H7 (cell line): ENCODE data around the gene ANKRD44. TPM values are rescaled to one million over a fixed set of nuclear protein-coding genes. Genes with fewer than 3 reads are reported as not detected.
A peak's percentile ranks its signal among the peaks of the same experiment; 100 is the strongest.
"Not testable (repeated sequence)": the region's sequence is repeated elsewhere in the genome, so short reads cannot be mapped to it uniquely, and the experiment has no call there.

ENCODE experiments used
- DNase-seq: peaks from one replicate; pipeline ENCODE4 v3.0.0; 2012
- H3K27me3 ChIP-seq: 2 replicates; pipeline ENCODE4 v1.6.0; 2011; ENCODE audit warnings: mild to moderate bottlenecking, low read length; ENCODE audit not compliant: control insufficient read depth, insufficient read depth
- H3K36me3 ChIP-seq: replicated peaks from 2 replicates; pipeline ENCODE4 v1.5.1; 2011; ENCODE audit warnings: low read length; ENCODE audit not compliant: control insufficient read depth, insufficient read depth
- H3K4me3 ChIP-seq: 2 replicates; pipeline ENCODE4 v1.5.1; 2011; ENCODE audit warnings: low read depth, mild to moderate bottlenecking, control low read depth, low read length, moderate library complexity; ENCODE audit not compliant: insufficient read depth
- total RNA-seq: library from RNA; depleted of rRNA; stranded (reverse); fragments of >200 nt; shearing (Covaris generic); gene quantifications from 2 replicates; pipeline ENCODE4 v1.2.3, GENCODE V29; 2014

The ANKRD44 gene
- total RNA-seq, 1 experiment from 2014 or later = 0.76 TPM

DNA sequence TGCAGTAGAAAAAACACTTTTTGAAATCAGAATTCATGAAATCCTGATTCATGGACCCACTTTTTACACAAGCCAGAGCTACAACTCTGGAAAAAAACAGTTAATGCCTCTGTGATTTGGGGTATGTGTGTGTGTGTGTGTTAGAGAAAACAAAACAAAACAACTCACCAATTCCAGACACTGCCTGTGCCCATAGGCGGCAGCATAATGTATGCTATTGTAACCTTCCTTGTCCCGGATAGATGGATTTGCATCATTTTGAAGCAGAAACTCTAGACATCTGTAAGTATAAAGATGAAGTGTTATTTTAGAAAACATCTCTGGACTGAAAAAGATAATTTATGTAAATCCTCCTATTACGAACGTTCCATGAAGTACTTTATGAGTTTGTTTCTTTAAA, 232.0 kb downstream of the ANKRD44 start:
- H3K36me3 ChIP-seq = no peaks in the 10 kb centered on the region
- no peaks in the 10 kb centered on the region for H3K27me3 ChIP-seq
- DNase-seq = no peak
- H3K4me3 ChIP-seq = no peak overlapping the region

DNA sequence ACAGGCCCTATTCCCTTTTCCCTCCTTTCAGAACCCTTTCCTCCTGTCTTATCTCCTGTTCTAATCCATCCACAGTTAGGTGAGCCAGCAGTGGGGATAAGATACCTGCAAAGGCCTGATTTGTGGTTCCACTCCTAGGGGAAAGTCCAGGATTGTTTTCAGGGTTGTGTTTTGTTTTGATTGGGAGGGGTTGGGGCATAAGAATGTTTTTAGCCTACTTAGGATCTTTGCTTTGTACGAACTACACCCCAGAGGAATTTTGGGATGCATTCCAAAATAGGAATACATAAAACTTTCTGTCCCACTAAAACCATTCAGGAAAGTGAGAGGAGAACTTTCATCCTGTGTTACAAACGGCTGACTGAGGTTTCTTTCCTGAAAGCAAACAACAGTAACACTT, 233.2 kb downstream of the ANKRD44 start:
- no peaks in the 10 kb centered on the region for H3K36me3 ChIP-seq
- H3K27me3 ChIP-seq = no peaks in the 10 kb centered on the region
- H3K4me3 ChIP-seq = no peak overlapping the region
- no peak for DNase-seq

DNA sequence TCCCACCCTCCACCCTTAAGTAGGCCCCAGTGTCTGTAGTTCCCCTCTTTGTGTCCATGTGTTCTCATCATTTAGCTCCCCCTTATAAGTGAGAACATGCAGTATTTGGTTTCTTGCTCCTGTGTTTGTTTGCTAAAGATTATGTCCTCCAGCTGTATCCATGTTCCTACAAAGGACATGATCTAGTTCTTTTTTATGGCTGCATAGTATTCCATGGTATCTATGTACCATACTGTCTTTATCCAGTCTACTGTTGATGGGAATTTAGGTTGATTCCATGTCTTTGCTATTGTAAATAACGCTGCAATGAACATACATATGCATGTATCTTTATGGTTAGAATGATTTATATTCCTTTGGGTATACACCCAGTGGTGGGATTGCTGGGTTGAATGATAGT, 233.9 kb downstream of the ANKRD44 start:
- H3K4me3 ChIP-seq = no peak overlapping the region
- no peaks in the 10 kb centered on the region for H3K36me3 ChIP-seq
- no peak for DNase-seq
- no peaks in the 10 kb centered on the region for H3K27me3 ChIP-seq

DNA sequence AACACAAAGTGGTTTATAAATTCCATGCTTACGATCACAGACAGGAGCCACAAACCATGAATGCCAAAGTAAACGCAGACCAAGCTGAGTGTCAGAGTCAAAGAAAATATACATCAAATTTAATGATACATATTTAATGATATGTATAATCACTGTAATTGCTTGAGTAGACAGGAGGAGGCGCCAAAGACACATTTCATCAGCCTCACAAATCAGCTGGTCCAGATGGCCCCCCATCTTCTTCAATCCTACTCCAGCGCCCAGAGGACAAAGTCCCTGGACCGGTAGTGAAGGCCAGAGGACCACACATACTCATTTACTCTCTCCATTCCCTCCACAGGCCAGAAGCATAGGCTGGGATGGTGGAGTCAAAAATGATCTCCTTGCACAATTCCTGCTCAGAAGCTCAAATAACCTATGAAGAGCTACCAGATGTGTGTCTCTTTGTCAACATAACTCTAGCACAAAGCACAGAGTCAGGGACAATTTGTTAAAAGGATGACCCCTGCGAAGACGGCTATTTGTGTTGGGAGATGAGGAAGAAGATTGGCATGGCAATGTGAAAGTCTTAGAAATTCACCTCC, 234.7 kb downstream of the ANKRD44 start:
- Histone ChIP-seq H3K36me3 (no peaks in the 10 kb centered on the region), H3K27me3 (no peaks in the 10 kb centered on the region), H3K4me3 (no peak overlapping the region)
- DNase-seq = peak; percentile 21

DNA sequence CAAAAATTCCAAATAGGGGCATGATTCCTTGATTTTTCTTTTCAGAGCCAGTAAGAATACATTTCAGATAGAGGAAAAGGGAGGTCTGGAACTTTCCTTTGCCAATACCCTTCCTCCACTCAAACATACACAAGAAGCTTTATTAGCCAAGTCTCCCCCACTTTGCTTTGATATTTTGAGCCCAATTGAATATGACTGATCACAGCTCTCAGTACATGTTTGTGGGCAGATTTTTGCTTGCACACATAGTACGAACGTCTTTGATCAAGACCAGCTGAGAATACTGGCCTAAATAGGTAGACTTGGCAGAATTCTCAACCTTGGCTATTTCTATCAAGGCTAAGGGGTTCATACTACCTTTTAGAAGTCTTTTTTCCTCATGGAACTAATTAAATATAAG, 235.3 kb downstream of the ANKRD44 start:
- H3K36me3 ChIP-seq = no peaks in the 10 kb centered on the region
- H3K4me3 ChIP-seq = no peak overlapping the region
- DNase-seq = no peak
- no peaks in the 10 kb centered on the region for H3K27me3 ChIP-seq

DNA sequence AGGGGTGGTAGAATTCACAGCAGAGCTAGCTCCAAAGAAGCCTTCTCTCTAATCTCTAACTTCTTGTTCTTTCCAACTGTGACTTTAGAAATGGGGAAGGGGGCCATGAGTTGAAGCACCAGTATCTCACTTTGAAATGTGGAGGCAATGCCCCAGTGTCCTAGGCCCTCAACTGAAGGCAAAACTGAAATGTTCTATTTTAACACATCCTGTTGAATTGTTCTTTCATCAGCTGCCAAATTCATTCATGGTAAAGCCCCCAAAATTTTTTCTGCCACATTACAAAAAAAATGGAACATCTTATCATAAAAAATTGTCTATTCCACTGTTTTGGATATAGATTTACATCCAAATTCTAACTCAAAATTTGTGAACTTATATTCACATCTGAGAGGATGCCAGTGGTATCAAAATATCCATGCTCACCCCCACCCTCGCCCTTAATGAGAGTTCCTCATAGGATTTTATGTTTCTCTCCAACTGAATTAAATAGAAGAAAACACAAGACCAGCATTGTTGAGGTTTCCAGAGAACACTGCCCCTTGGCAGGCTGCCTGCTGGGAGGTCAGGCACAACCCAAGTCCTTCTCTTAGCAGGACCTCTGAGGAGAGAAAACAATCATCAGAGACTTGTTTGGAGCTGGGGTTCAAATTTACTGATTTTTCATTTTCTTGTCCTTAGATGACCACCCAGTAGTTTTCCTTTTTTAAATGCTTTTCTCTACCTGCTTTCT, 236.7 kb downstream of the ANKRD44 start:
- DNase-seq = no peak
- H3K4me3 ChIP-seq = no peak overlapping the region
- no peaks in the 10 kb centered on the region for H3K36me3 ChIP-seq
- H3K27me3 ChIP-seq = no peaks in the 10 kb centered on the region

DNA sequence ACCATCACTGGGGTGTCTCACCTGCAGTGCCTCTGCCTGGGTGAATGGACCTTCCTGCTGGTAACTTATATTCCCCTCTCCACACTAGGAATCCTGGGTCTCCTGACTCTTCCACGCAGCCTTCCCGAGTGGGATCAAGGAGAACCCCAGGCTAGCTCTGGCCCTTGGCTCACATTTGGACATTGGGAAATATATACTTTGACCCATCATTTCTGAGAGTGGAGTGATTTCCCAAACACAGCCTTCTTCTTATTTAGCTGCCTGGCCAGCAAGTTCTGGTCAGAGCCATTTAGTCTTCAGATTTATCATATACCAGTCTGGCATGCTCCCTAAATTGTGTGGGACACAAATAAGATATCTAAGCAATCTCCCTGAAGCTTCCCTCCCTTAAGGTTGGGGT, 237.3 kb downstream of the ANKRD44 start:
- no peak for DNase-seq
- Histone ChIP-seq H3K4me3 (no peak overlapping the region), H3K27me3 (no peaks in the 10 kb centered on the region), H3K36me3 (no peaks in the 10 kb centered on the region)

DNA sequence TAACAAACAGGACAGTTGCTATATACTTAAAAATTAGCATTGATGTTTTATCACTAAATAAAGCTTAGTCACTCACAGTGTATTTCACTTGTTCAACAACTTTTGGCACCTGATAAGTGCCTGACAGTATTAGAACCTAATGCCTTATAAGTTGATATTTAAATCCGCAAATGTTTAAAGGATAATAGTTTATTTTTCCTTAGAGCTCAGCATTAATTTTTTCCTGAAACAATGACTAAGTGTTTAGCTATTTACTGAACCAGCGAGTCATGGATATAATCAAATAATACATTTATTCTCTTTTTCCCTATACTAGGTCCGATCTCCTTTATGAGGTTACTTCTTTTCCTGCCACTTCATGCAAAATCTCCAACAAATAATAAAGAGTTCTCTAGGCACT, 238.0 kb downstream of the ANKRD44 start:
- H3K27me3 ChIP-seq = no peaks in the 10 kb centered on the region
- H3K36me3 ChIP-seq = no peaks in the 10 kb centered on the region
- no peak for DNase-seq
- H3K4me3 ChIP-seq = no peak overlapping the region

DNA sequence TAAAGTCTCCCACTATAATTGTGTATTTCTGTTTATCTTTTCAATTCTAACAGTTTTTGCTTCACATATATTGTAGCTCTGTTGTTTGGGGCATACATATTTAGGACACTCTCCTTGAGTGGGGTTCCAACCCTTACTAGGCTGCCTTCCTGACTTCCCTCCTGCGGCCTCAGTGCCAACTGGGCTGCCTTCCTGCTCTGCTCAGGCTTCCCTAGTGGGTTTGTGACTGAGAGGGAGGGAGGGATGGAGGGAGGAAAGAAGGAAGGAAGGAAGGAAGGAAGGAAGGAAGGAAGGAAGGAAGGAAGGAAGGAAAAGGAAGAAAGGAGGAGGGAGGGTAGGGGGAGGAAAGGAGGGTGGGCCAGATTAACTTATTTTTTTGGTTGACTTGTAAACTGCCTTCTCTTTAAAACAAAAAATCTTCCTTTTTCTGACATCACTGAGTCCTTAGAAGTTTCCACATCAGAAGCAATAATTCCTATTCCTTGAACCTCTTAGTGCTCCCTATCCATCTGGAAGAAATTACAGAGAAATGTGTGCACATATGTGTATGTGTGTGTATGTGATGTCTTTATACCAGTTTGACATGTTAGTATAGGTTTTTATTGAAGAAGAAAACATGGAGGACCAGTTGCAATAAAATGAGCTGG, 238.7 kb downstream of the ANKRD44 start:
- Histone ChIP-seq H3K27me3 (no peaks in the 10 kb centered on the region), H3K4me3 (no peak overlapping the region), H3K36me3 (no peaks in the 10 kb centered on the region)
- no peak for DNase-seq

DNA sequence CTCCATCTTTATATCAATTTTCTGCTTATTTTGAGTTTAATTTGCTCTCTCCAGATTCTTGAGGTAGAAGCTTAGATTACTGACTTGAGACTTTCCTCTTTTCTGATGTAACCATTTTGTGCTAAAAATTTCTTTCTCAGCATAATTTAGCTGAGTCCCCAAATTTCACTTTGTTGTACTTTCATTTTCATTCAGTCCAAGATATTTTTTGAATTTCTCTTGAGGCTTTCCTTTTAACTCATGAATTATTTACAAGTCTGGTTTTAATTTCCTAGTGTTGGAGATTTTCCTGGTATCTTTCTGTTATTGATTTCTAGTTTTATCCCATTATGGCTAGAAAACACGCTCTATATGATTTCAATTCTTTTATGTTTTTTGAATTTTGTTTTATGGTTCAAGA, 239.4 kb downstream of the ANKRD44 start:
- DNase-seq = no peak
- no peak overlapping the region for H3K4me3 ChIP-seq
- no peaks in the 10 kb centered on the region for H3K27me3 ChIP-seq
- no peaks in the 10 kb centered on the region for H3K36me3 ChIP-seq

DNA sequence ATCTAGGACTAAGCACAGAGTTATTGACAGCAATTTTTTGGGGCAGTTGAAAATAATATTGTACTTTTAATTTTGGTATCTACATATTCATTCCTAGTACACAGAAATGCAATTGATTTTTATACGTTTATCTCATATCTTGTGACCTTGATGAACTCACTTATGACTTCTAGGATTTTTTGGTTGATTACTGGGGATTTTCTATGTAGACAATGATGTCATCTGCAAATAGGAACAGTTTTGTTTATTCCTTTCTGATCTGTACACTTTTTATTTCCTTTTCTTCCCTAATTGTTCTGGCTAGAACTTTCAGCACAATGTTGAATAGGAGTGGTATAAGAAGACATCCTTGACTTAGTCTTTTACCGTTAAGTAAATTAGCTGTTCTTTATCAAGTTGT, 240.6 kb downstream of the ANKRD44 start:
- Histone ChIP-seq H3K36me3 (no peaks in the 10 kb centered on the region), H3K27me3 (no peaks in the 10 kb centered on the region), H3K4me3 (no peak overlapping the region)
- DNase-seq = no peak

DNA sequence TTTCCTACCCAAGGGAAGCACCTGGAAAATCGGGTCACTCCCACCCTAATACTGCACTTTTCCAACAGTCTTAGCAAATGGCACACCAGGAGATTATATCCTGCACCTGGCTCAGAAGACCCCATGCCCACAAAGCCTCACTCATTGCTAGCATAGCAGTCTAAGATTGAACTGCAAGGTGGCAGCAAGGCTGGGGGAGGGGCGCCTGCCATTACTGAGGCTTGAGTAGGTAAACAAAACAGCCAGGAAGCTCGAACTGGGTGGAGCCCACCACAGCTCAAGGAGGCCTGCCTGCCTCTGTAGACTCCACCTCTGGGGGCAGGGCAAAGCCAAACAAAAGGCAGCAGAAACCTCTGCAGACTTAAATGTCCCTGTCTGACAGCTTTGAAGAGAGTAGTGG, 248.0 kb downstream of the ANKRD44 start:
- not testable (repeated sequence) for DNase-seq, H3K4me3 ChIP-seq, H3K27me3 ChIP-seq, H3K36me3 ChIP-seq

DNA sequence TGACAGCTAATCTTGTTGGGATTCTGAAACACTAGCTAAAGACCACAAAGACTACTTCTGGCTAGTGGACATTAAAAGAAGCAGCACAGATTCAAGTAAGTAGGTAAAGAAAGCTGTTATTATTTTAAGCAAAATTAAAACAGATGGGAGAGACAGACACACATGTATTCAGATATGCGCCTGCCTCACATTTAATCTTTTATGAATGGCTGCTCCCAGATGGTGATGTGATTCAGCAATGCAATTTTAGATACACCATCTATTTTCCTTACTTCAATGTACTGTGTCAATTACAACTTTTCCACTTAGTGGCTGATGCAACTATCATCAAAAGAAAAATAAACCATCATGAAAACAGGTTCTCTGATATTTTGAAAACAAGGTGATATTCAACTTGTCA, 251.1 kb downstream of the ANKRD44 start:
- no peak for DNase-seq
- H3K36me3 ChIP-seq = no peaks in the 10 kb centered on the region
- no peak overlapping the region for H3K4me3 ChIP-seq
- H3K27me3 ChIP-seq = no peaks in the 10 kb centered on the region

DNA sequence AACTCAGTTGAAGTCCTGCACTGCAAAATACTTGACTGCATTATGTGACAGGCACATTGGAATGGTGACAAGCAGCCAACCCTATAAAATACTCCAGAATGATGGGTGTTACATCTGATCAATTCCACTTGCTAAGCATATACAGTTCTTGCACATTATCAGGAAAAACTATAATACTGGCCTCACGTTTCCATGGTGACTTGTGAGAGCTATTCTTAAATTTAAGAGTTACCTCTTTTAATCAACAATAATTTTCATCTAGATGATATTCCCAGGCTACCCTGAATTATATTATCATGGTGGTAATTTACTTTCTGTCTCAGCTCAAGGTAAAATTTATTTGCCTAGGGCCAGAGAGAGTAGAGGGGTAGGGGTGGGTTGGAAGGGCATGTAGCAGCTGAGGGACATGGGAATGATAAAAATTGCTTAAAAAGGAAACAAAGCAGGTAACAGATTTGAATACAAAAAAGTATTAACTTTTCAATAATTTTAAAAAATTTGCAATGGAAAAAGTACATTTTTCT, 251.7 kb downstream of the ANKRD44 start:
- DNase-seq = no peak
- H3K36me3 ChIP-seq = no peaks in the 10 kb centered on the region
- H3K4me3 ChIP-seq = no peak overlapping the region
- H3K27me3 ChIP-seq = no peaks in the 10 kb centered on the region

DNA sequence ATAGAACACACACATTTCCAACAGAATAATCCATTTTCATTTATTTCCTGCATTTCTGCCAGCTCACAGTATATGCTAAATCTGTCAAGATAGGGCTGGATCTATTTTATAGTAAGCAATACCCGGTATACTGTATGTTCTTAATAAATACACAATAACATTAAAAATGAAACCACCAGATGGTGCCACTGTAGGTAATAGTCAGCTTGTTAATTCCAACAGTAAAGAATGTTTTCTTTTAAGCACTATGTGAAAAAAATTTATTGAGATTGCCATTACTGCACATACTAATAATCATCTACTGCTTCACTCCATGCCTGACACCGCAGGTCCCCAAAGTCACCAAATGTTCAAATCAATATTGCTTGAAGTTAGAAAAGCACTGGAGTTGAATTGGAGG, 252.6 kb downstream of the ANKRD44 start:
- Histone ChIP-seq H3K4me3 (no peak overlapping the region), H3K27me3 (no peaks in the 10 kb centered on the region), H3K36me3 (no peaks in the 10 kb centered on the region)
- no peak for DNase-seq
